Measurements from ENCODE around the gene FAT2.
A peak's percentile ranks its signal among the peaks of the same experiment; 100 is the strongest.

FAT2 gene

DNA sequence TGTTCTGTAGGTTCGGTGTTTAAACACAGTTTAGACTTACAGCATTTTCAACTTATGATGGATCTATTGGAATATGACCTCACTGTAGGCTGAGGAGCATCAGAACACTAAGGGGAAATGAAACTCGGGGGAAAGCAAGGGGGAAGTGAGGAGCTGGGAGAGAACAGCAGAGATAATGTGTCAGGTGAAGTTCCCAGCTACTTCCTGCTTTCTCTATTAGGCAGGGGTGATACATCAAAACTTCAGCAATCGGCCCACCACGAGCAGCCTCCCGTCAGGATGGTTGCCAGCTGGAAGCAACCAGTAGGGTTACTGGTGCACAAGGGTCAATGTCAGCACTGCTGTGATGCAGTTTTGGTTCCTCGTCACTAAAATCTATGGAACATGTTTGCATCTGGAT, 34.3 kb downstream of the FAT2 start:
- DNase-seq (ENCODE audit: insufficient read length, low spot score) = peak; percentile 12
- peak; percentile 31 for FAIRE-seq

DNA sequence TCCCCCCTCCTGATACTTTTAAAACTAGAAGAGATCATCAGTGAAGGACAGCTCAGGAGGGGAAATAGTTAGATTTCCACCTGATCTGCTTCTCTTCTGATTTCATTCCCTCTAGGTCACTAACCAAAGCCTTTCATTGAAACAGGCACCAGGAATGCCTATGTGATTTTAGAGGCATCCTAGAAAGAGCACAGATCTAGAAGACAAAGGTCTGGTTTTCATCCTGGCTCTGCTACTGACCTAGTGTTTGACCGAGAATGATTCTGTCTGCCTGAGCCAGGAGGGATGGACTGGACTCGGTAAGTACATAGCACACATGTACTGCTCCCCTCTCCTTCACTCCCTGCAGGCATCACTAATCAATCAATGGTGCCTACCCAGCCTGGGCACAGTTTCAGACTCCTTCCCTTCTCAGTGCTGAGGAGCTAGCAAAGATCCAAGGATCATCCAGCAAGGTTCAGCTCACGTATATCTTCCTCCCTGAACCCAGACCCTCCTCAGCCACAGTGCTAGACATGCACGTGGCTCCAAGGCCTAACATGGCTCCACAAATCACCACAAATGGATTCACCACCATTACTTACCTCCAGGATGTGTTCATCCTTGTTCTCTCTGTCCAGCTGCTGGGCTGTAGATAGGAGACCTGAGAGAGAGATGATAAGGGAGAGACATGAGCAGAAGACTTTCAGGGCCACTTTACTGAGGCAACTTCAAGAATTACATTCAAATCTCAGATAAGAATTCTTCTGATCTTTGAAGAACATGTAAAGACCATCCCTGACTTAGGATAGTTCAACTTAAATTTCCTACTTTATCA, 35.2 kb downstream of the FAT2 start:
- DNase-seq (ENCODE audit: insufficient read length, low spot score) (no peak), FAIRE-seq (peak; percentile 48)

DNA sequence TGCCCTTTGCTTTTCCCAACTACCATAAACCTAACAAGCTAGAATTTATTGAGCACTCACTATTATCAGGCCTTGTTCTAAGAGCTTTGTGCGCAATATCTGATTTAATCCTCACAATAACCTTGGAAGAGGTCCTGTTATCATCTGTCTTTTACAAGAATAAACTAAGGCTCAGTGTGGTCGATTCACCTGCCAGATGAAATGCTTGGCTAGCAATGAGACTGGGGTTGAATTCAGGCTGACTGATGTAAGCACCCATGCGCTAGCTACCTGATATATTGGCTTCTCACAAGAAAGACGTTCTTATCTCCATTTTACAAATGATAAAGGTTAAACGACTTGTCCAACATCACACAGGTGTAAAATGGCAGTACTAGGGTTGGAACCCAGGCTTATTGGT, 37.4 kb downstream of the FAT2 start:
- no peak for DNase-seq (ENCODE audit: insufficient read length, low spot score)
- FAIRE-seq = no peak

DNA sequence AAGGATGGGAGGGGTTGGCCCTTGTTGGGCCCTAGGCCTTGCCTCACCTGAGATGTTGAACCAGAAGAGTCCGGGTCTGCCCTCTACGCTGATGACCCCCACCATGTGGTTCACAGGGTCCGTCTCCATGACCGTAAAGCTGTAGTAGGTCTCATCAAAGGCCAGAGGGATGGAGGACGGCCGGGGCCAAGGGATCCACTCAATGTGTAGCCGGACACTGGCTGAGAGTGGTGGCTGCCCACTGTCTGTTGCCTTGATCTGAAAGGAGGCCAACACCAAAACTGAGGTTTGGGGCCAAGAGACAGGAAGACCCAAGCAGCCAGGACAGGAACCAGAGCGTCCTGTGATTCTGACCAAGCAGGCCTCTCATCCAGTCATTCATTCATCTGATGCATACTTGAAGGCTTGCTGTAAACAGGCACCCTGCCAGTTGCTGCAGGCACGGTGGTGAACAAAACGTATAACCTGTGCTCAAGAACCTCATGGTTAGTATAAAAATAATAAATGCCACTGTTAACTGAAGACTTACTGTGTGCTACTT, 37.9 kb downstream of the FAT2 start:
- FAIRE-seq (no peak), DNase-seq (ENCODE audit: insufficient read length, low spot score) (no peak)

DNA sequence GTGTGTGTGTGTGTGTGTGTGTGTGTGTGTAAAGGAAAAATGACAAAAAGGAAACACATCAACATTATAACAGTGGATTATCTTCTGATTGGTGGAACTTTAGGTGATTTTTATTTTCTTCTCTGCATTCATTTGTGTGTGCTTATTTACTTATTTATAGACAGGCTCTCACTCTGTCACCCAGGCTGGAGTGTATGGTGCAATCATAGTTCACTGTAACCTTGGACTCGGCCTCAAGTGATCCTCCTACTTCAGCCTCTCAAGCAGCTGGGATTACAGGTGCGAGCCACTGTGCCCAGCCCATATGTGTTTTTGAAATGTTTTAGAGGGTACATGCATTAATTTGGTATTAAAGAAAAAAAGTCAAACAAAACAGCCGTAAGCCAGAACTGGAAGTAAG, 39.1 kb downstream of the FAT2 start:
- FAIRE-seq (no peak), DNase-seq (ENCODE audit: insufficient read length, low spot score) (no peak)

DNA sequence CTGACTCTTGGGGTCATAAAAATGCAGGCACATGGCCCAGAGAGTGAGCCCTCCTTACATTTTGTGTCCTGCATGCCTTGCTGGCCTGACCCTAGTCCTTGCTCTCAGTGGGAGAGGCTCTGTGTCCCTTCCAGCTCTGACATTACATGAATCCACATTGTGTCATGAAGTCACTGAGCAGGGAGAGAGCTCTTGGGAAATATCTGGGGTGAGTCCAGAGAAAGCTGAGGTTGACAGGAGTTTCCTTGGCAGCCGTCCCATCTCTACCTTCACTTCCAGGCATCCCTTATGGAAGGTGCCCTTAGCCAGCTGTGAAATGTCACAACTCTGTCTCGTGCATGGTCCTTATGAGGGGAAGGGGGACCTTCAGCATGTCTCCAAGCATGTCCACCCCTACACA, 41.0 kb downstream of the FAT2 start:
- FAIRE-seq (no peak), DNase-seq (ENCODE audit: insufficient read length, low spot score) (no peak)

DNA sequence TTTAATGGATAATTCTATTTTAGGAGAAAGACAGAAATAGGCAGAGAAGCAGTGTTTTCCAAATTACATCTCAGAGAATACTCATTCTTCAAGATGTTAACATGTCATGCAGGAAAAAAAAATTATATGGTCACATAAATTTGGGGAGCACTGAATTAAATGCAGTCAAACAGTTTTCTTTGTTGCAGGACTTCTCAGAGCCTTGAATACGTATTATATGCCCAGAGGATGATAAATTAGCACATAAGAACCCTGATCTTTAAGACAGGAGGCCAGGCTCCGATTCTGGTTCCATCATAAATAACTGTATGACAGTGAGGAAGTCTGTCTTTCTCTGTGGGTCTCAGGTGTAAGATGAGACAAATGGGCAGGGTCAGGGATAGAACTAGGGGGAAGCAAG, 41.4 kb downstream of the FAT2 start:
- no peak for FAIRE-seq
- no peak for DNase-seq (ENCODE audit: insufficient read length, low spot score)

DNA sequence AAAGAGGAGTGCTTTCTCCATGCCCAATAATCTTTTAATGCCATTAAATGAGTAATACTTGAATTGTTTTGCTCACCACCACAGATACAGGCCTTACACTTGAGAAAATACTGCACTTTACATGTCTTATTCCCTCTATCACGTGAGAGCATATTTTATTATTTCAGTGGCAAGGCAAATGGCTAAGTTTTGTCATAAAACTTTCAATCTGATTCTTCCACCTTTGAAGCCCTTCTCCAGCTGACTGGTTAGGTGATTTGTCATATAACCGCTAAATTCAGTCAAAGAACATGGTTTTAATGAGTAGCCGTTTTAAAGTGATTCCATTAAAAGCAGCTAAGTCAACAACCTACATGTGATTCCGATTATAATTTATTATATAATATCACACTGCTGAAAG, 43.8 kb downstream of the FAT2 start:
- FAIRE-seq (no peak), DNase-seq (ENCODE audit: insufficient read length, low spot score) (no peak)

DNA sequence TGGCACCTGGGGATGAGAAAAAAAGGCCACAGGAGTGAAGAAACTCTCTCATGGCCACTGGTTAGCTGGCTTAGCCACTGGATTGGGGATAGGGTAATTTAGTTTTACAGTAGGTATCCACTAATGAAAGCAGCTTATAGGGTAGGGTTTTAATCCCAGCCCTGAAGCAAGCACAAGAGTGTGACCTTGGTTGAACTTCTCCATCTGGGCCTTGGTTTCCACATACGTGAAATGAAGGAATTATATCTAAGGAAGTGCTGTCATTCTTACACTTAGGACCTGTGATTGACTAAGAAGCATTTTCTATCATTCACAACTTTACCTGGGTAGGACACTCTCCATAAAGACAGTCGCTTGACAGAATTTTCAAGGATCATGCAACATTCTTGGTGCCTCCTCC, 49.6 kb downstream of the FAT2 start:
- FAIRE-seq (no peak), DNase-seq (ENCODE audit: insufficient read length, low spot score) (no peak)
